GM19438 (cell line): ENCODE measurements around the gene CHD2.

ENCODE experiments used
- ATAC-seq: cut with Tn5 transposase; IDR thresholded peaks from one replicate; pipeline ENCODE4 v1.9.1; 2021; ENCODE audit warnings: low read depth; ENCODE audit not compliant: unreplicated experiment

CHD2 gene

GRCh38 chr15:92953566-92953965, 53.4 kb downstream of the CHD2 start:
- ATAC-seq, result no peak

GRCh38 chr15:92954002-92954401, 53.9 kb downstream of the CHD2 start:
- ATAC-seq, result no peak

- no peak for ATAC-seq
These were observed 54.5 kb downstream of the CHD2 start for GRCh38 chr15:92954578-92954977.

GRCh38 chr15:92955706-92956105, 55.6 kb downstream of the CHD2 start:
- ATAC-seq, result no peak

- no peak for ATAC-seq
These were observed 58.0 kb downstream of the CHD2 start for GRCh38 chr15:92958105-92958504.

- no peak for ATAC-seq
These were observed 59.1 kb downstream of the CHD2 start for GRCh38 chr15:92959219-92959618.

- no peak for ATAC-seq
These were observed 61.0 kb downstream of the CHD2 start for GRCh38 chr15:92960996-92961681.

- ATAC-seq, result no peak
These were observed 62.8 kb downstream of the CHD2 start for GRCh38 chr15:92962914-92963313.

GRCh38 chr15:92963794-92964193, 63.7 kb downstream of the CHD2 start:
- no peak for ATAC-seq

- ATAC-seq, result no peak
These were observed 69.0 kb downstream of the CHD2 start for GRCh38 chr15:92968926-92969651.

GRCh38 chr15:92970656-92971055, 70.5 kb downstream of the CHD2 start:
- ATAC-seq, result no peak

- no peak for ATAC-seq
These were observed 71.0 kb downstream of the CHD2 start for GRCh38 chr15:92971081-92971480.

- no peak for ATAC-seq
These were observed 71.6 kb downstream of the CHD2 start for GRCh38 chr15:92971713-92972112.

- no peak for ATAC-seq
These were observed 74.2 kb downstream of the CHD2 start for GRCh38 chr15:92974183-92974915.

- ATAC-seq, result no peak
These were observed 79.0 kb downstream of the CHD2 start for GRCh38 chr15:92979011-92979701.

- ATAC-seq, result no peak
These were observed 81.2 kb downstream of the CHD2 start for GRCh38 chr15:92981333-92981732.

GRCh38 chr15:92984161-92984560, 84.0 kb downstream of the CHD2 start:
- ATAC-seq, result no peak

GRCh38 chr15:92989470-92989869, 89.3 kb downstream of the CHD2 start:
- ATAC-seq, result peak; percentile 72

GRCh38 chr15:92990031-92990430, 89.9 kb downstream of the CHD2 start:
- no peak for ATAC-seq

GRCh38 chr15:92992720-92993119, 92.6 kb downstream of the CHD2 start:
- no peak for ATAC-seq

GRCh38 chr15:92997821-92998220, 97.7 kb downstream of the CHD2 start:
- no peak for ATAC-seq
